HepG2 (cell line): ENCODE results near the gene ALOXE3. TPM values are rescaled to one million over a fixed set of nuclear protein-coding genes. Genes with fewer than 3 reads are reported as not detected.

Experiments
- CEBPB ChIP-seq: IDR thresholded peaks from 2 replicates; pipeline ENCODE4 v1.6.1; 2011; ENCODE audit warnings: low read depth, low read length, improper control_type of control experiment, borderline replicate concordance
- ELF1 ChIP-seq: sonication (generic); formaldehyde crosslinking; IDR thresholded peaks from 2 replicates; pipeline ENCODE4 v1.4.0; 2020; ENCODE audit warnings: missing genetic modification reagents
- FOXK2 ChIP-seq: fragments of 450-650 bp; IDR thresholded peaks from 2 replicates; pipeline ENCODE4 v1.6.1; 2016
- GATAD1 ChIP-seq: IDR thresholded peaks from 2 replicates; pipeline ENCODE4 v1.6.1; 2016; ENCODE audit warnings: missing genetic modification reagents, missing compliant biosample characterization
- ISL2 ChIP-seq: sonication (generic); formaldehyde crosslinking; IDR thresholded peaks from 2 replicates; pipeline ENCODE4 v1.5.0; 2020; ENCODE audit warnings: missing genetic modification reagents
- KAT8 ChIP-seq: IDR thresholded peaks from 2 replicates; pipeline ENCODE4 v1.6.1; 2016; ENCODE audit warnings: missing genetic modification reagents, missing compliant biosample characterization
- KMT2B ChIP-seq: IDR thresholded peaks from 2 replicates; pipeline ENCODE4 v1.6.1; 2016; ENCODE audit warnings: missing genetic modification reagents, missing compliant biosample characterization
- MTF2 ChIP-seq: sonication (generic); formaldehyde crosslinking; IDR thresholded peaks from 2 replicates; pipeline ENCODE4 v1.5.0; 2020; ENCODE audit warnings: missing genetic modification reagents, borderline replicate concordance
- NFIC ChIP-seq: IDR thresholded peaks from 2 replicates; pipeline ENCODE4 v1.6.1; 2012; ENCODE audit warnings: mild to moderate bottlenecking, low read length, inconsistent platforms
- NR1H2 ChIP-seq: sonication (generic); formaldehyde crosslinking; IDR thresholded peaks from 2 replicates; pipeline ENCODE4 v1.8.1; 2022; ENCODE audit warnings: low read depth, missing genetic modification reagents, borderline replicate concordance
- POLR2AphosphoS5 ChIP-seq: IDR thresholded peaks from 2 replicates; pipeline ENCODE4 v1.6.1; 2012; ENCODE audit warnings: low read depth, low read length
- RFXAP ChIP-seq: sonication (generic); formaldehyde crosslinking; IDR thresholded peaks from 2 replicates; pipeline ENCODE4 v1.4.0; 2020; ENCODE audit warnings: missing genetic modification reagents, borderline replicate concordance
- RNF2 ChIP-seq: fragments of 450-650 bp; conservative IDR thresholded peaks from 2 replicates; pipeline ENCODE4 v1.6.1; 2016; ENCODE audit warnings: low read depth
- SP1 ChIP-seq, 2 experiments: fragments of 450-650 bp in 1 of 2; sonication (generic) in 1 of 2; formaldehyde crosslinking in 1 of 2; IDR thresholded peaks; 2 replicates each; pipeline versions ENCODE4 v1.4.0 to v1.6.1; 2016 to 2020; ENCODE audit warnings: missing genetic modification reagents in 1 of 2
- TBX3 ChIP-seq: fragments of 450-650 bp; IDR thresholded peaks from 2 replicates; pipeline ENCODE4 v1.6.1; 2017; ENCODE audit warnings: antibody characterized with exemption, mild to moderate bottlenecking, inconsistent platforms, borderline replicate concordance
- ZEB1 ChIP-seq: IDR thresholded peaks from 2 replicates; pipeline ENCODE4 v1.6.1; 2012; ENCODE audit warnings: mild to moderate bottlenecking, low read depth, inconsistent platforms; ENCODE audit not compliant: insufficient replicate concordance
- ZFYVE20 ChIP-seq: sonication (generic); formaldehyde crosslinking; IDR thresholded peaks from 2 replicates; pipeline ENCODE4 v1.8.0; 2023; ENCODE audit warnings: low read depth, mild to moderate bottlenecking, moderate library complexity, missing genetic modification reagents, borderline replicate concordance
- ZNF224 ChIP-seq: sonication (generic); formaldehyde crosslinking; IDR thresholded peaks from 2 replicates; pipeline ENCODE4 v1.5.0; 2020; ENCODE audit warnings: mild to moderate bottlenecking, missing genetic modification reagents
- ZNF333 ChIP-seq: sonication (generic); formaldehyde crosslinking; IDR thresholded peaks from 2 replicates; pipeline ENCODE4 v1.4.0; 2020; ENCODE audit warnings: mild to moderate bottlenecking, missing genetic modification reagents, borderline replicate concordance
- polyA plus RNA-seq, 8 experiments: library from polyadenylated mRNA; depleted of rRNA in 3 of 8; stranded (reverse) in 7 of 8; unstranded in 1 of 8; fragments of >200 nt; fragmentation: Illumina TruSeq in 4 of 8; extraction: Trizol in 4 of 8; gene quantifications; 2 replicates each; pipeline versions ENCODE4 v1.2.1 to v1.2.3, GENCODE V29; 2011 to 2016; ENCODE audit warnings: low read depth in 4 of 8, missing spikeins in 1 of 8, mixed read lengths in 1 of 8; ENCODE audit not compliant: insufficient read depth in 1 of 8
- total RNA-seq, 5 experiments: library from RNA; depleted of rRNA; stranded (reverse); fragments of >200 nt; fragmentation: Illumina TruSeq; extraction: Trizol; gene quantifications; 2 replicates each; pipeline ENCODE4 v1.2.3, GENCODE V29; 2016; ENCODE audit warnings: low read depth in 1 of 5
- TF ChIP-seq, protein P1 (sequence below): sonication (generic); formaldehyde crosslinking; conservative IDR thresholded peaks from 2 replicates; pipeline ENCODE4 v1.4.0; 2020; ENCODE audit warnings: mild to moderate bottlenecking, missing genetic modification reagents, moderate library complexity
- TF ChIP-seq, protein P2 (sequence below): IDR thresholded peaks from 2 replicates; pipeline ENCODE4 v1.6.1; 2016; ENCODE audit warnings: mild to moderate bottlenecking, missing biosample characterization, missing genetic modification reagents
- TF ChIP-seq, protein P3 (sequence below): sonication (generic); formaldehyde crosslinking; IDR thresholded peaks from 2 replicates; pipeline ENCODE4 v1.4.0; 2020; ENCODE audit warnings: missing genetic modification reagents
- TF ChIP-seq, protein P4 (sequence below): IDR thresholded peaks from 2 replicates; pipeline ENCODE4 v1.6.1; 2016

The ALOXE3 gene
- total and polyA plus RNA-seq, 2 of the 13 experiments (the other 11 are each of a cell fraction or from before 2014, with no cell fraction given): 0.07 TPM; not detected in 1

DNA sequence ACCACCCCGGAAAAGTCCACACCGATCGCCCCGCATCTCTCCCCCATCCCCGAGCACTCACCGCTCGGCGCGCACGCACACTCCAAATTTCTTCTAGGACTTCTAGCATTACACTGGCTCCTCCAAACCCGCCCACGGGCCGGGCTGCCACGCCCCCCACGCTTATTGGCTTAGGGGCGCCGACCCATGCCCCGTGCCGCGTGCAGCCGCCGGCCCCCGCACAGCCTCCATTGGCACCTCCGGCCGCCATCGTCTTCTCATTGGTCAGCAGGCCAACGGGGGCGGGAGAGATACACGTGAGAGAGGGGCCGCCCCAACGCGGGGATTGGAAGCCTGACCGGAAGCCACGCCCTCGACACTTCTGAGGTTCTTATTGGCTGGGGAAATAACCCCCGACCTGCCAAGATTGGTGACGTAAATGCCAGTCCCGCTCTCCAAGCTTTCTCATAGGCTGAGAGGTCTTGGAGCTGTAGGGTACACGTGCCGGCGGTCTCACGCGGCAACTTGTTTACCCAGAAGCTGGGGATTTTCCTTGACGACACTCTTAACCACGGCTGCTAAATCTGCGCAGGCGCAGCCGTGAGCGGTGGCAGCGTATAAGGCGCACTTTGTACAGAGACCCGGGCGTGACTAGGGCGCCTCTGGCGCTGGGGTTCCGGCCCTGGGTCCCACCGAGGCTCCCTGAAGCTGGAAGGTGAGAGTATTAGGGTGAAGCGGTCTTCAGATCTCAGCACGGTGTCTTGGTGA is 38.1 kb upstream of the ALOXE3 start (continued):
- TF ChIP-seq SP1 (IDR thresholded peaks at IDR 0.05) (no peak), SP1 (CRISPR knock-in tag; IDR thresholded peaks at IDR 0.05) (peak; percentile 94), ISL2 (CRISPR knock-in tag) (peak; percentile 35; the same call in 1 of the 2 replicates), NFIC (peak; percentile 47; the same call in 1 of the 2 replicates), RFXAP (CRISPR knock-in tag) (peak; percentile 59; the same call in 1 of the 2 replicates), GATAD1 (CRISPR knock-in tag) (peak; percentile 69), KAT8 (0 out of 2 replicates have a peak, but pooled peaks have one; percentile 32), ZEB1 (no peak), NR1H2 (no peak), ZNF333 (CRISPR knock-in tag) (no peak), MTF2 (CRISPR knock-in tag) (peak; percentile 74; the same call in 1 of the 2 replicates), TBX3 (peak; percentile 98), KMT2B (CRISPR knock-in tag) (no peak), CEBPB (no peak), ZFYVE20 (CRISPR knock-in tag) (no peak), FOXK2 (peak; percentile 72), RNF2 (peak; percentile 47; the same call in 1 of the 2 replicates), POLR2AphosphoS5 (peak; percentile 58), ELF1 (CRISPR knock-in tag) (peak; percentile 39), ZNF224 (CRISPR knock-in tag) (0 out of 2 replicates have a peak, but pooled peaks have one; percentile 41)
- TF ChIP-seq, protein P1, sequence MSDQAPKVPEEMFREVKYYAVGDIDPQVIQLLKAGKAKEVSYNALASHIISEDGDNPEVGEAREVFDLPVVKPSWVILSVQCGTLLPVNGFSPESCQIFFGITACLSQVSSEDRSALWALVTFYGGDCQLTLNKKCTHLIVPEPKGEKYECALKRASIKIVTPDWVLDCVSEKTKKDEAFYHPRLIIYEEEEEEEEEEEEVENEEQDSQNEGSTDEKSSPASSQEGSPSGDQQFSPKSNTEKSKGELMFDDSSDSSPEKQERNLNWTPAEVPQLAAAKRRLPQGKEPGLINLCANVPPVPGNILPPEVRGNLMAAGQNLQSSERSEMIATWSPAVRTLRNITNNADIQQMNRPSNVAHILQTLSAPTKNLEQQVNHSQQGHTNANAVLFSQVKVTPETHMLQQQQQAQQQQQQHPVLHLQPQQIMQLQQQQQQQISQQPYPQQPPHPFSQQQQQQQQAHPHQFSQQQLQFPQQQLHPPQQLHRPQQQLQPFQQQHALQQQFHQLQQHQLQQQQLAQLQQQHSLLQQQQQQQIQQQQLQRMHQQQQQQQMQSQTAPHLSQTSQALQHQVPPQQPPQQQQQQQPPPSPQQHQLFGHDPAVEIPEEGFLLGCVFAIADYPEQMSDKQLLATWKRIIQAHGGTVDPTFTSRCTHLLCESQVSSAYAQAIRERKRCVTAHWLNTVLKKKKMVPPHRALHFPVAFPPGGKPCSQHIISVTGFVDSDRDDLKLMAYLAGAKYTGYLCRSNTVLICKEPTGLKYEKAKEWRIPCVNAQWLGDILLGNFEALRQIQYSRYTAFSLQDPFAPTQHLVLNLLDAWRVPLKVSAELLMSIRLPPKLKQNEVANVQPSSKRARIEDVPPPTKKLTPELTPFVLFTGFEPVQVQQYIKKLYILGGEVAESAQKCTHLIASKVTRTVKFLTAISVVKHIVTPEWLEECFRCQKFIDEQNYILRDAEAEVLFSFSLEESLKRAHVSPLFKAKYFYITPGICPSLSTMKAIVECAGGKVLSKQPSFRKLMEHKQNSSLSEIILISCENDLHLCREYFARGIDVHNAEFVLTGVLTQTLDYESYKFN: peak; percentile 51
- TF ChIP-seq, protein P2, sequence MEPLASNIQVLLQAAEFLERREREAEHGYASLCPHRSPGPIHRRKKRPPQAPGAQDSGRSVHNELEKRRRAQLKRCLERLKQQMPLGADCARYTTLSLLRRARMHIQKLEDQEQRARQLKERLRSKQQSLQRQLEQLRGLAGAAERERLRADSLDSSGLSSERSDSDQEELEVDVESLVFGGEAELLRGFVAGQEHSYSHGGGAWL (CRISPR knock-in tag): 0 out of 2 replicates have a peak, but pooled peaks have one; percentile 28
- TF ChIP-seq, protein P3, sequence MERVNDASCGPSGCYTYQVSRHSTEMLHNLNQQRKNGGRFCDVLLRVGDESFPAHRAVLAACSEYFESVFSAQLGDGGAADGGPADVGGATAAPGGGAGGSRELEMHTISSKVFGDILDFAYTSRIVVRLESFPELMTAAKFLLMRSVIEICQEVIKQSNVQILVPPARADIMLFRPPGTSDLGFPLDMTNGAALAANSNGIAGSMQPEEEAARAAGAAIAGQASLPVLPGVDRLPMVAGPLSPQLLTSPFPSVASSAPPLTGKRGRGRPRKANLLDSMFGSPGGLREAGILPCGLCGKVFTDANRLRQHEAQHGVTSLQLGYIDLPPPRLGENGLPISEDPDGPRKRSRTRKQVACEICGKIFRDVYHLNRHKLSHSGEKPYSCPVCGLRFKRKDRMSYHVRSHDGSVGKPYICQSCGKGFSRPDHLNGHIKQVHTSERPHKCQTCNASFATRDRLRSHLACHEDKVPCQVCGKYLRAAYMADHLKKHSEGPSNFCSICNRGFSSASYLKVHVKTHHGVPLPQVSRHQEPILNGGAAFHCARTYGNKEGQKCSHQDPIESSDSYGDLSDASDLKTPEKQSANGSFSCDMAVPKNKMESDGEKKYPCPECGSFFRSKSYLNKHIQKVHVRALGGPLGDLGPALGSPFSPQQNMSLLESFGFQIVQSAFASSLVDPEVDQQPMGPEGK: peak; percentile 32; the same call in 1 of the 2 replicates
- TF ChIP-seq, protein P4, sequence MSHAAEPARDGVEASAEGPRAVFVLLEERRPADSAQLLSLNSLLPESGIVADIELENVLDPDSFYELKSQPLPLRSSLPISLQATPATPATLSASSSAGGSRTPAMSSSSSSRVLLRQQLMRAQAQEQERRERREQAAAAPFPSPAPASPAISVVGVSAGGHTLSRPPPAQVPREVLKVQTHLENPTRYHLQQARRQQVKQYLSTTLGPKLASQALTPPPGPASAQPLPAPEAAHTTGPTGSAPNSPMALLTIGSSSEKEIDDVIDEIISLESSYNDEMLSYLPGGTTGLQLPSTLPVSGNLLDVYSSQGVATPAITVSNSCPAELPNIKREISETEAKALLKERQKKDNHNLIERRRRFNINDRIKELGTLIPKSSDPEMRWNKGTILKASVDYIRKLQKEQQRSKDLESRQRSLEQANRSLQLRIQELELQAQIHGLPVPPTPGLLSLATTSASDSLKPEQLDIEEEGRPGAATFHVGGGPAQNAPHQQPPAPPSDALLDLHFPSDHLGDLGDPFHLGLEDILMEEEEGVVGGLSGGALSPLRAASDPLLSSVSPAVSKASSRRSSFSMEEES (CRISPR knock-in tag): peak; percentile 38; the same call in 1 of the 2 replicates
